Mucosa of descending colon (tissue), 3 donors: ENCODE measurements around the gene LYPD1. TPM values are rescaled to one million over a fixed set of nuclear protein-coding genes. Genes with fewer than 3 reads are reported as not detected.

Experiments used
- ATAC-seq: fragments of 200-7000 bp; cut with Tn5 transposase; one replicate; pipeline ENCODE4 v1.9.1; 2020; ENCODE audit warnings: mild to moderate bottlenecking, moderate library complexity
- DNase-seq, 3 donors: peaks; one replicate each; pipeline ENCODE4 v3.0.0-alpha.2; 2020
- H3K36me3 ChIP-seq: fragments of 200-600 bp; one replicate; pipeline ENCODE4 v1.8.0; 2021; ENCODE audit warnings: low read depth, mild to moderate bottlenecking
- H3K4me1 ChIP-seq: fragments of 200-600 bp; one replicate; pipeline ENCODE4 v1.8.0; 2021; ENCODE audit warnings: low read depth, mild to moderate bottlenecking
- H3K4me3 ChIP-seq: fragments of 200-600 bp; one replicate; pipeline ENCODE4 v1.8.0; 2021; ENCODE audit warnings: mild to moderate bottlenecking
- H3K9me3 ChIP-seq: fragments of 200-600 bp; one replicate; pipeline ENCODE4 v1.8.0; 2021; ENCODE audit warnings: mild to moderate bottlenecking
- CTCF ChIP-seq: fragments of 200-600 bp; IDR thresholded peaks from one replicate; pipeline ENCODE4 v1.8.0; 2022; ENCODE audit warnings: antibody characterized with exemption, mild to moderate bottlenecking
- intact Hi-C, 2 donors: fragments of 100-400 bp; cut with DNase I in 1 of 2; cut with micrococcal nuclease in 1 of 2; formaldehyde crosslinking; loops; one replicate each; pipeline versions ENCODE4 v1.11.0 to v1.11.1; 2022; cut with DNase I, micrococcal nuclease
- total RNA-seq, 3 donors: library from RNA; stranded (reverse); fragmentation: NEBNext Ultra II Directional in 2 of 3; extraction: Animal tissue kit (Norgen Biotek cat#: 25700) in 2 of 3; gene quantifications; one replicate each; pipeline versions ENCODE4 v1.2.1 to v1.2.4, GENCODE V29; 2021 to 2023
- donor health status: DM: no; HTN: no; CAD: no; lungs with moderate emphysema.
- donor health status: DM: no; HTN: no; CAD: no.
- donor health status: DM: no; HTN: yes; CAD: no.

LYPD1 gene
- total RNA-seq, 3 donors from 2014 or later: 1.8 to 3.2 TPM; not detected in 1

- DNase-seq: no peak
- Histone ChIP-seq H3K4me1 (peaks cover 12% of the 10 kb centered on the region), H3K36me3 (no peaks in the 10 kb centered on the region), H3K4me3 (no peak overlapping the region), H3K9me3 (no peaks in the 10 kb centered on the region)
- intact Hi-C loops: no loop called here
- no peak for ATAC-seq
- TF ChIP-seq CTCF: no peak
Measured at GRCh38 chr2:132667706-132668105, 2.3 kb downstream of the LYPD1 start.

GRCh38 chr2:132665401-132666140 is 4.4 kb downstream of the LYPD1 start:
- no peak for TF ChIP-seq CTCF
- intact Hi-C loops: no loop called here
- DNase-seq: no peak

GRCh38 chr2:132664096-132664495 is 5.9 kb downstream of the LYPD1 start:
- TF ChIP-seq CTCF: no peak
- Histone ChIP-seq H3K36me3 (no peaks in the 10 kb centered on the region), H3K4me1 (peaks cover under 1% of the 10 kb centered on the region), H3K4me3 (no peak overlapping the region), H3K9me3 (no peaks in the 10 kb centered on the region)
- DNase-seq (no peak), ATAC-seq (no peak)
- intact Hi-C loops: no loop called here

More at GRCh38 chr2:132665401-132666140, 4.4 kb downstream of the LYPD1 start:
- H3K4me1 ChIP-seq: peaks cover 12% of the 10 kb centered on the region
- ATAC-seq: no peak
- no peak overlapping the region for H3K4me3 ChIP-seq
- no peaks in the 10 kb centered on the region for H3K36me3 ChIP-seq
- H3K9me3 ChIP-seq: no peaks in the 10 kb centered on the region

- DNase-seq: no peak
- no peak for TF ChIP-seq CTCF
- no peaks in the 10 kb centered on the region for H3K9me3 ChIP-seq
- H3K36me3 ChIP-seq: no peaks in the 10 kb centered on the region
- intact Hi-C loops: no loop called here
- no peak for ATAC-seq
- H3K4me1 ChIP-seq: no peaks in the 10 kb centered on the region
- H3K4me3 ChIP-seq: no peak overlapping the region
Measured at GRCh38 chr2:132662732-132663131, 7.3 kb downstream of the LYPD1 start.

- no peak for ATAC-seq
- intact Hi-C loops: no loop called here
- DNase-seq: no peak
- TF ChIP-seq CTCF: no peak
- H3K9me3 ChIP-seq: no peaks in the 10 kb centered on the region
- no peaks in the 10 kb centered on the region for H3K4me1 ChIP-seq
- no peaks in the 10 kb centered on the region for H3K36me3 ChIP-seq
- H3K4me3 ChIP-seq: no peak overlapping the region
Measured at GRCh38 chr2:132659331-132659730, 10.7 kb downstream of the LYPD1 start.
